ENCODE results near the gene TMEM132E.

DNA sequence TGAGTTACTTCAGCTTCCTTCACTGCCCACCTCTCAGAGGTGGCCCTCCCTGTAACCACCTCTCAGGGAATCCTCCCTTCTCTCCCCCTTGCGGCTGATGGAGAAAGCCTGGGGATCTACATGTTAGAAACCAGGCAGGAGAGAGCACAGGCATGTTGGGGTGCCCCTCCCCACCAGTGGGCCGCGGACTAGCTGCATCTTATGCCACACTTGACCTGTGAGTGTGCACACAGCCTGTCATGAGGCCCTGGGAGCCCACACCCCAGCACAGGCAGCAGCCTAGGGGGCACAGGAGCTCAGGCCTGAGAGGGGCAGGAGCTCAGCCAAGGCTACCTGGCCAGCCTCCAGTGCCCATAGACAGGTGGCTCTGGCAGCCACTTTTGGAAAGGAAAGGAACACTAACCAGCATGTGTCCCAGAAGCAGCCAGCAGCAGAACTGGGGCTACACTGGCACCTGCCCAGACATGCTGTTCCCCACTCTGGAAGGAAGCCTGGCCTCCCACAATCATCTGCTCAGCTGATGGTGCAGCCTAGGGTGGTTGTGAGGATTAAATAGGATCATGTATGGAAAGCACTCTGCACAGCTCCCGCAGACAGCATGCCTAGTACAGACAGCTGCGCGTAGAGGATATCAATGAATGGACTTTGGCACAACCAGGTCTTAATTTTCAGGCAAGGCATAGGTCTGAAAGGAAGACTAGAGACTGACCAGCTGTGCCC, 60.5 kb downstream of the TMEM132E start:
- TF ChIP-seq, protein P1, sequence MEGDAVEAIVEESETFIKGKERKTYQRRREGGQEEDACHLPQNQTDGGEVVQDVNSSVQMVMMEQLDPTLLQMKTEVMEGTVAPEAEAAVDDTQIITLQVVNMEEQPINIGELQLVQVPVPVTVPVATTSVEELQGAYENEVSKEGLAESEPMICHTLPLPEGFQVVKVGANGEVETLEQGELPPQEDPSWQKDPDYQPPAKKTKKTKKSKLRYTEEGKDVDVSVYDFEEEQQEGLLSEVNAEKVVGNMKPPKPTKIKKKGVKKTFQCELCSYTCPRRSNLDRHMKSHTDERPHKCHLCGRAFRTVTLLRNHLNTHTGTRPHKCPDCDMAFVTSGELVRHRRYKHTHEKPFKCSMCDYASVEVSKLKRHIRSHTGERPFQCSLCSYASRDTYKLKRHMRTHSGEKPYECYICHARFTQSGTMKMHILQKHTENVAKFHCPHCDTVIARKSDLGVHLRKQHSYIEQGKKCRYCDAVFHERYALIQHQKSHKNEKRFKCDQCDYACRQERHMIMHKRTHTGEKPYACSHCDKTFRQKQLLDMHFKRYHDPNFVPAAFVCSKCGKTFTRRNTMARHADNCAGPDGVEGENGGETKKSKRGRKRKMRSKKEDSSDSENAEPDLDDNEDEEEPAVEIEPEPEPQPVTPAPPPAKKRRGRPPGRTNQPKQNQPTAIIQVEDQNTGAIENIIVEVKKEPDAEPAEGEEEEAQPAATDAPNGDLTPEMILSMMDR (IDR thresholded peaks at IDR 0.05) = no peak
- TF ChIP-seq POLR2A (IDR thresholded peaks at IDR 0.05) (no peak), POLR2AphosphoS5 (IDR thresholded peaks at IDR 0.05) (no peak), EP300 (IDR thresholded peaks at IDR 0.05) (no peak)
